GM23338 (cell line): ENCODE results near the gene WDR53. TPM values are rescaled to one million over a fixed set of nuclear protein-coding genes. Genes with fewer than 3 reads are reported as not detected.

Experiments used
- ATAC-seq: fragments of 200-7000 bp; cut with Tn5 transposase; 3 replicates; pipeline ENCODE4 v1.9.1; 2020
- DNase-seq: peaks from one replicate; pipeline ENCODE4 v3.0.0-alpha.2; 2015; ENCODE audit warnings: low spot score
- H2AFZ ChIP-seq: fragments of 200-600 bp; sonication (generic); 2 replicates; pipeline ENCODE4 v1.8.0; 2016; ENCODE audit warnings: antibody characterized with exemption, mild to moderate bottlenecking, moderate library complexity
- H3F3A ChIP-seq: fragments of 200-600 bp; sonication (generic); replicated peaks from 2 replicates; pipeline ENCODE4 v1.8.0; 2017; ENCODE audit warnings: antibody characterized with exemption, mixed run types, low read depth
- H3K27ac ChIP-seq: fragments of 200-600 bp; sonication (generic); 2 replicates; pipeline ENCODE4 v1.6.1; 2016; ENCODE audit warnings: low read depth
- H3K27me3 ChIP-seq: fragments of 200-600 bp; sonication (generic); 2 replicates; pipeline ENCODE4 v1.8.0; 2016; ENCODE audit warnings: mild to moderate bottlenecking, mixed run types, moderate library complexity; ENCODE audit not compliant: insufficient read depth
- H3K36me3 ChIP-seq: fragments of 200-600 bp; sonication (generic); 2 replicates; pipeline ENCODE4 v1.8.0; 2016; ENCODE audit warnings: mild to moderate bottlenecking; ENCODE audit not compliant: insufficient read depth
- H3K4me1 ChIP-seq: fragments of 200-600 bp; sonication (generic); 2 replicates; pipeline ENCODE4 v1.8.0; 2016; ENCODE audit warnings: mild to moderate bottlenecking, moderate library complexity; ENCODE audit not compliant: insufficient read depth
- H3K4me2 ChIP-seq: fragments of 200-600 bp; sonication (generic); 2 replicates; pipeline ENCODE4 v1.7.1; 2017; ENCODE audit warnings: mixed run types
- H3K4me3 ChIP-seq: fragments of 200-600 bp; sonication (generic); 2 replicates; pipeline ENCODE4 v1.6.1; 2016; ENCODE audit warnings: mixed run types
- H3K79me2 ChIP-seq: fragments of 200-600 bp; sonication (generic); replicated peaks from 2 replicates; pipeline ENCODE4 v1.8.0; 2017; ENCODE audit warnings: mild to moderate bottlenecking; ENCODE audit not compliant: insufficient read depth
- H3K9me2 ChIP-seq: fragments of 200-600 bp; sonication (generic); 2 replicates; pipeline ENCODE4 v1.8.0; 2017; ENCODE audit not compliant: insufficient read depth
- H4K20me1 ChIP-seq: fragments of 200-600 bp; sonication (generic); replicated peaks from 2 replicates; pipeline ENCODE4 v1.8.0; 2017; ENCODE audit warnings: mild to moderate bottlenecking; ENCODE audit not compliant: insufficient read depth
- H3K27ac Mint-ChIP-seq: 2 replicates; pipeline ENCODE4 v1.8.0; 2020; ENCODE audit warnings: inconsistent platforms, mild to moderate bottlenecking, moderate library complexity, mixed read lengths
- H3K27me3 Mint-ChIP-seq: 3 replicates; pipeline ENCODE4 v1.8.0; 2022; ENCODE audit warnings: low read depth, mild to moderate bottlenecking, moderate library complexity, mixed read lengths, inconsistent platforms; ENCODE audit not compliant: insufficient read depth, poor library complexity
- H3K36me3 Mint-ChIP-seq: 3 replicates; pipeline ENCODE4 v1.8.0; 2021; ENCODE audit warnings: low read depth, mild to moderate bottlenecking, inconsistent platforms, moderate library complexity, mixed read lengths
- H3K4me1 Mint-ChIP-seq: 3 replicates; pipeline ENCODE4 v1.8.0; 2020; ENCODE audit warnings: mild to moderate bottlenecking, inconsistent platforms, mixed read lengths
- H3K4me3 Mint-ChIP-seq: 3 replicates; pipeline ENCODE4 v1.8.0; 2021; ENCODE audit warnings: moderate library complexity, mild to moderate bottlenecking, inconsistent platforms, mixed read lengths
- H3K9me3 Mint-ChIP-seq: 3 replicates; pipeline ENCODE4 v1.8.0; 2020; ENCODE audit warnings: moderate library complexity, mild to moderate bottlenecking, inconsistent platforms, mixed read lengths
- CREB1 ChIP-seq: fragments of 250-450 bp; sonication (Bioruptor Pico); IDR thresholded peaks from 2 replicates; pipeline ENCODE4 v1.5.0; 2020; ENCODE audit warnings: low read depth, mild to moderate bottlenecking, moderate library complexity
- EZH2 ChIP-seq: fragments of 200-600 bp; sonication (generic); IDR thresholded peaks from one replicate; pipeline ENCODE4 v1.8.0; 2017; ENCODE audit warnings: antibody characterized with exemption, mild to moderate bottlenecking, low read depth; ENCODE audit not compliant: unreplicated experiment
- EZH2phosphoT487 ChIP-seq: fragments of 200-600 bp; sonication (generic); IDR thresholded peaks from one replicate; pipeline ENCODE4 v1.8.1; 2018; ENCODE audit warnings: antibody characterized with exemption; ENCODE audit not compliant: unreplicated experiment
- JUNB ChIP-seq: IDR thresholded peaks from one replicate; pipeline ENCODE4 v1.6.1; 2016; ENCODE audit warnings: antibody characterized with exemption; ENCODE audit not compliant: unreplicated experiment
- NANOG ChIP-seq: IDR thresholded peaks from 2 replicates; pipeline ENCODE4 v1.6.1; 2016; ENCODE audit warnings: antibody characterized with exemption, borderline replicate concordance
- POLR2AphosphoS5 ChIP-seq: IDR thresholded peaks from 2 replicates; pipeline ENCODE4 v1.6.1; 2016; ENCODE audit warnings: antibody characterized with exemption, low read depth
- STAT1 ChIP-seq: IDR thresholded peaks from one replicate; pipeline ENCODE4 v1.6.1; 2016; ENCODE audit warnings: antibody characterized with exemption; ENCODE audit not compliant: unreplicated experiment
- ZNF114 ChIP-seq: fragments of 250-450 bp; sonication (Bioruptor Pico); IDR thresholded peaks from 2 replicates; pipeline ENCODE4 v1.5.0; 2020; ENCODE audit warnings: mild to moderate bottlenecking, moderate library complexity
- ZNF331 ChIP-seq: fragments of 250-450 bp; sonication (Bioruptor Pico); IDR thresholded peaks from 2 replicates; pipeline ENCODE4 v1.5.0; 2020; ENCODE audit warnings: low read depth, mild to moderate bottlenecking, moderate library complexity
- polyA plus RNA-seq: library from polyadenylated mRNA; unstranded; fragments of >200 nt; fragmentation: Nextera tagmentation; extraction: Ambion mirVana; gene quantifications from 2 replicates; pipeline ENCODE4 v1.2.1, GENCODE V29; 2016
- total RNA-seq: library from RNA; depleted of rRNA; stranded (reverse); fragments of >200 nt; shearing (Covaris generic); gene quantifications from 2 replicates; pipeline ENCODE4 v1.2.3, GENCODE V29; 2014
- TF ChIP-seq, protein P1 (sequence below): IDR thresholded peaks from 2 replicates; pipeline ENCODE4 v1.6.1; 2016; ENCODE audit warnings: antibody characterized with exemption
- TF ChIP-seq, protein P2 (sequence below): fragments of 250-450 bp; sonication (Bioruptor Pico); IDR thresholded peaks from 2 replicates; pipeline ENCODE4 v1.5.0; 2020; ENCODE audit warnings: mild to moderate bottlenecking, moderate library complexity
- TF ChIP-seq, protein P3 (sequence below): IDR thresholded peaks from one replicate; pipeline ENCODE4 v1.6.1; 2018; ENCODE audit warnings: antibody characterized with exemption; ENCODE audit not compliant: unreplicated experiment
- TF ChIP-seq, protein P4 (sequence below), 2 experiments: fragments of 200-600 bp in 1 of 2; sonication (generic) in 1 of 2; conservative IDR thresholded peaks; 2 replicates each; pipeline versions ENCODE4 v1.5.1 to v1.6.1; 2016 to 2017; ENCODE audit warnings: antibody characterized with exemption in 2 of 2, low read depth in 2 of 2, mild to moderate bottlenecking in 2 of 2, moderate library complexity in 1 of 2

Gene WDR53
- total and polyA plus RNA-seq, 2 experiments from 2014 or later, result 6.8 to 29.7 TPM

DNA sequence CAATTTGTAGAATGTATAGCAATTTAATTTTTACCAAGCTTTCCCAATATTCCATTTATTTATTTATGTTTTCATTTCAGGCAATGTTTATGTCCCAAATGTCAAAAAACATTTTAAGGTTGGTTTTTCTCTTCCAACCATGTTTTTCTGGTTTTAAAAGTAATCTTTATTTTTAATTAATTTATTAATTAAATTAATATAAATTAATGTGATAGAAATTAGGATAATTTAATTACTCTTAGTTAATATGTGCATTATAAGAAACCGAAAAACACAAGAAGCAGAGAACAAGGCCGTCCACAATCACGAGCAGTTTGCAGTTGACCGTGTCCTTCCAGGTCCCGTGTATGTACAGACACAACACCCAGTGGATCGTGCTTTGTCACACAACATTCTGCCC is 34.3 kb upstream of the WDR53 start:
- no peak overlapping the region for H3K4me2 ChIP-seq
- H3K4me3 ChIP-seq, result no peak overlapping the region
- no peaks in the 10 kb centered on the region for H4K20me1 ChIP-seq
- no peaks in the 10 kb centered on the region for H3K79me2 ChIP-seq
- H2AFZ ChIP-seq, result no peak overlapping the region
- Mint-ChIP-seq H3K4me3 (no peak overlapping the region), H3K27ac (no peak overlapping the region), H3K36me3 (no peaks in the 10 kb centered on the region; the same call in 2 of the 3 replicates), H3K9me3 (no peaks in the 10 kb centered on the region), H3K4me1 (no peaks in the 10 kb centered on the region), H3K27me3 (peaks cover 5% of the 10 kb centered on the region)
- H3F3A ChIP-seq, result no peaks in the 10 kb centered on the region
- H3K9me2 ChIP-seq, result no peaks in the 10 kb centered on the region
- H3K27ac ChIP-seq, result no peak overlapping the region
- no peak for ATAC-seq
- no peak for DNase-seq
- no peaks in the 10 kb centered on the region for H3K4me1 ChIP-seq
- H3K27me3 ChIP-seq, result no peaks in the 10 kb centered on the region
- TF ChIP-seq ZNF114 (CRISPR knock-in tag) (no peak), NANOG (no peak), CREB1 (CRISPR knock-in tag) (no peak), EZH2 (no peak), STAT1 (no peak), JUNB (no peak), ZNF331 (no peak), POLR2AphosphoS5 (no peak), EZH2phosphoT487 (no peak)
- TF ChIP-seq, protein P1, sequence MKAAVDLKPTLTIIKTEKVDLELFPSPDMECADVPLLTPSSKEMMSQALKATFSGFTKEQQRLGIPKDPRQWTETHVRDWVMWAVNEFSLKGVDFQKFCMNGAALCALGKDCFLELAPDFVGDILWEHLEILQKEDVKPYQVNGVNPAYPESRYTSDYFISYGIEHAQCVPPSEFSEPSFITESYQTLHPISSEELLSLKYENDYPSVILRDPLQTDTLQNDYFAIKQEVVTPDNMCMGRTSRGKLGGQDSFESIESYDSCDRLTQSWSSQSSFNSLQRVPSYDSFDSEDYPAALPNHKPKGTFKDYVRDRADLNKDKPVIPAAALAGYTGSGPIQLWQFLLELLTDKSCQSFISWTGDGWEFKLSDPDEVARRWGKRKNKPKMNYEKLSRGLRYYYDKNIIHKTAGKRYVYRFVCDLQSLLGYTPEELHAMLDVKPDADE, result no peak
- TF ChIP-seq, protein P2, sequence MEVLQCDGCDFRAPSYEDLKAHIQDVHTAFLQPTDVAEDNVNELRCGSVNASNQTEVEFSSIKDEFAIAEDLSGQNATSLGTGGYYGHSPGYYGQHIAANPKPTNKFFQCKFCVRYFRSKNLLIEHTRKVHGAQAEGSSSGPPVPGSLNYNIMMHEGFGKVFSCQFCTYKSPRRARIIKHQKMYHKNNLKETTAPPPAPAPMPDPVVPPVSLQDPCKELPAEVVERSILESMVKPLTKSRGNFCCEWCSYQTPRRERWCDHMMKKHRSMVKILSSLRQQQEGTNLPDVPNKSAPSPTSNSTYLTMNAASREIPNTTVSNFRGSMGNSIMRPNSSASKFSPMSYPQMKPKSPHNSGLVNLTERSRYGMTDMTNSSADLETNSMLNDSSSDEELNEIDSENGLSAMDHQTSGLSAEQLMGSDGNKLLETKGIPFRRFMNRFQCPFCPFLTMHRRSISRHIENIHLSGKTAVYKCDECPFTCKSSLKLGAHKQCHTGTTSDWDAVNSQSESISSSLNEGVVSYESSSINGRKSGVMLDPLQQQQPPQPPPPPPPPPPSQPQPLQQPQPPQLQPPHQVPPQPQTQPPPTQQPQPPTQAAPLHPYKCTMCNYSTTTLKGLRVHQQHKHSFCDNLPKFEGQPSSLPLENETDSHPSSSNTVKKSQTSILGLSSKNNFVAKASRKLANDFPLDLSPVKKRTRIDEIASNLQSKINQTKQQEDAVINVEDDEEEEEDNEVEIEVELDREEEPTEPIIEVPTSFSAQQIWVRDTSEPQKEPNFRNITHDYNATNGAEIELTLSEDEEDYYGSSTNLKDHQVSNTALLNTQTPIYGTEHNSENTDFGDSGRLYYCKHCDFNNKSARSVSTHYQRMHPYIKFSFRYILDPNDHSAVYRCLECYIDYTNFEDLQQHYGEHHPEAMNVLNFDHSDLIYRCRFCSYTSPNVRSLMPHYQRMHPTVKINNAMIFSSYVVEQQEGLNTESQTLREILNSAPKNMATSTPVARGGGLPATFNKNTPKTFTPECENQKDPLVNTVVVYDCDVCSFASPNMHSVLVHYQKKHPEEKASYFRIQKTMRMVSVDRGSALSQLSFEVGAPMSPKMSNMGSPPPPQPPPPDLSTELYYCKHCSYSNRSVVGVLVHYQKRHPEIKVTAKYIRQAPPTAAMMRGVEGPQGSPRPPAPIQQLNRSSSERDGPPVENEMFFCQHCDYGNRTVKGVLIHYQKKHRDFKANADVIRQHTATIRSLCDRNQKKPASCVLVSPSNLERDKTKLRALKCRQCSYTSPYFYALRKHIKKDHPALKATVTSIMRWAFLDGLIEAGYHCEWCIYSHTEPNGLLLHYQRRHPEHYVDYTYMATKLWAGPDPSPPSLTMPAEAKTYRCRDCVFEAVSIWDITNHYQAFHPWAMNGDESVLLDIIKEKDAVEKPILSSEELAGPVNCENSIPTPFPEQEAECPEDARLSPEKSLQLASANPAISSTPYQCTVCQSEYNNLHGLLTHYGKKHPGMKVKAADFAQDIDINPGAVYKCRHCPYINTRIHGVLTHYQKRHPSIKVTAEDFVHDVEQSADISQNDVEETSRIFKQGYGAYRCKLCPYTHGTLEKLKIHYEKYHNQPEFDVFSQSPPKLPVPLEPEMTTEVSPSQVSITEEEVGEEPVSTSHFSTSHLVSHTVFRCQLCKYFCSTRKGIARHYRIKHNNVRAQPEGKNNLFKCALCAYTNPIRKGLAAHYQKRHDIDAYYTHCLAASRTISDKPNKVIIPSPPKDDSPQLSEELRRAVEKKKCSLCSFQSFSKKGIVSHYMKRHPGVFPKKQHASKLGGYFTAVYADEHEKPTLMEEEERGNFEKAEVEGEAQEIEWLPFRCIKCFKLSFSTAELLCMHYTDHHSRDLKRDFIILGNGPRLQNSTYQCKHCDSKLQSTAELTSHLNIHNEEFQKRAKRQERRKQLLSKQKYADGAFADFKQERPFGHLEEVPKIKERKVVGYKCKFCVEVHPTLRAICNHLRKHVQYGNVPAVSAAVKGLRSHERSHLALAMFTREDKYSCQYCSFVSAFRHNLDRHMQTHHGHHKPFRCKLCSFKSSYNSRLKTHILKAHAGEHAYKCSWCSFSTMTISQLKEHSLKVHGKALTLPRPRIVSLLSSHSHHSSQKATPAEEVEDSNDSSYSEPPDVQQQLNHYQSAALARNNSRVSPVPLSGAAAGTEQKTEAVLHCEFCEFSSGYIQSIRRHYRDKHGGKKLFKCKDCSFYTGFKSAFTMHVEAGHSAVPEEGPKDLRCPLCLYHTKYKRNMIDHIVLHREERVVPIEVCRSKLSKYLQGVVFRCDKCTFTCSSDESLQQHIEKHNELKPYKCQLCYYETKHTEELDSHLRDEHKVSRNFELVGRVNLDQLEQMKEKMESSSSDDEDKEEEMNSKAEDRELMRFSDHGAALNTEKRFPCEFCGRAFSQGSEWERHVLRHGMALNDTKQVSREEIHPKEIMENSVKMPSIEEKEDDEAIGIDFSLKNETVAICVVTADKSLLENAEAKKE (CRISPR knock-in tag), result no peak
- TF ChIP-seq, protein P3, sequence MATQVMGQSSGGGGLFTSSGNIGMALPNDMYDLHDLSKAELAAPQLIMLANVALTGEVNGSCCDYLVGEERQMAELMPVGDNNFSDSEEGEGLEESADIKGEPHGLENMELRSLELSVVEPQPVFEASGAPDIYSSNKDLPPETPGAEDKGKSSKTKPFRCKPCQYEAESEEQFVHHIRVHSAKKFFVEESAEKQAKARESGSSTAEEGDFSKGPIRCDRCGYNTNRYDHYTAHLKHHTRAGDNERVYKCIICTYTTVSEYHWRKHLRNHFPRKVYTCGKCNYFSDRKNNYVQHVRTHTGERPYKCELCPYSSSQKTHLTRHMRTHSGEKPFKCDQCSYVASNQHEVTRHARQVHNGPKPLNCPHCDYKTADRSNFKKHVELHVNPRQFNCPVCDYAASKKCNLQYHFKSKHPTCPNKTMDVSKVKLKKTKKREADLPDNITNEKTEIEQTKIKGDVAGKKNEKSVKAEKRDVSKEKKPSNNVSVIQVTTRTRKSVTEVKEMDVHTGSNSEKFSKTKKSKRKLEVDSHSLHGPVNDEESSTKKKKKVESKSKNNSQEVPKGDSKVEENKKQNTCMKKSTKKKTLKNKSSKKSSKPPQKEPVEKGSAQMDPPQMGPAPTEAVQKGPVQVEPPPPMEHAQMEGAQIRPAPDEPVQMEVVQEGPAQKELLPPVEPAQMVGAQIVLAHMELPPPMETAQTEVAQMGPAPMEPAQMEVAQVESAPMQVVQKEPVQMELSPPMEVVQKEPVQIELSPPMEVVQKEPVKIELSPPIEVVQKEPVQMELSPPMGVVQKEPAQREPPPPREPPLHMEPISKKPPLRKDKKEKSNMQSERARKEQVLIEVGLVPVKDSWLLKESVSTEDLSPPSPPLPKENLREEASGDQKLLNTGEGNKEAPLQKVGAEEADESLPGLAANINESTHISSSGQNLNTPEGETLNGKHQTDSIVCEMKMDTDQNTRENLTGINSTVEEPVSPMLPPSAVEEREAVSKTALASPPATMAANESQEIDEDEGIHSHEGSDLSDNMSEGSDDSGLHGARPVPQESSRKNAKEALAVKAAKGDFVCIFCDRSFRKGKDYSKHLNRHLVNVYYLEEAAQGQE, result no peak
- TF ChIP-seq, protein P4, sequence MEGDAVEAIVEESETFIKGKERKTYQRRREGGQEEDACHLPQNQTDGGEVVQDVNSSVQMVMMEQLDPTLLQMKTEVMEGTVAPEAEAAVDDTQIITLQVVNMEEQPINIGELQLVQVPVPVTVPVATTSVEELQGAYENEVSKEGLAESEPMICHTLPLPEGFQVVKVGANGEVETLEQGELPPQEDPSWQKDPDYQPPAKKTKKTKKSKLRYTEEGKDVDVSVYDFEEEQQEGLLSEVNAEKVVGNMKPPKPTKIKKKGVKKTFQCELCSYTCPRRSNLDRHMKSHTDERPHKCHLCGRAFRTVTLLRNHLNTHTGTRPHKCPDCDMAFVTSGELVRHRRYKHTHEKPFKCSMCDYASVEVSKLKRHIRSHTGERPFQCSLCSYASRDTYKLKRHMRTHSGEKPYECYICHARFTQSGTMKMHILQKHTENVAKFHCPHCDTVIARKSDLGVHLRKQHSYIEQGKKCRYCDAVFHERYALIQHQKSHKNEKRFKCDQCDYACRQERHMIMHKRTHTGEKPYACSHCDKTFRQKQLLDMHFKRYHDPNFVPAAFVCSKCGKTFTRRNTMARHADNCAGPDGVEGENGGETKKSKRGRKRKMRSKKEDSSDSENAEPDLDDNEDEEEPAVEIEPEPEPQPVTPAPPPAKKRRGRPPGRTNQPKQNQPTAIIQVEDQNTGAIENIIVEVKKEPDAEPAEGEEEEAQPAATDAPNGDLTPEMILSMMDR (conservative IDR thresholded peaks at IDR 0.05; ENCODE audit: low read depth in 2 of 2), result no peak
- H3K36me3 ChIP-seq, result no peaks in the 10 kb centered on the region
